ENCODE data around the gene IGF2.

IGF2 gene

GRCh38 chr11:2136952-2137201, 2.3 kb downstream of the IGF2 start:
- H3K4me3 ChIP-seq (ENCODE audit: low read depth, low read length): no peak overlapping the region
- DNase-seq (ENCODE audit: low read depth): no peak
- TF ChIP-seq POLR2A (IDR thresholded peaks at IDR 0.05; ENCODE audit: extremely low read depth, insufficient read length) (no peak), MYC (IDR thresholded peaks at IDR 0.05; ENCODE audit: low read depth, low read length) (no peak), CTCF (IDR thresholded peaks at IDR 0.05; ENCODE audit: low read depth, low read length) (no peak), MAX (IDR thresholded peaks at IDR 0.05; ENCODE audit: low read depth, low read length) (no peak)

GRCh38 chr11:2136209-2136951, 2.8 kb downstream of the IGF2 start:
- DNase-seq (ENCODE audit: low read depth): no peak
- no peak overlapping the region for H3K4me3 ChIP-seq (ENCODE audit: low read depth, low read length)
- no peak for TF ChIP-seq MYC (IDR thresholded peaks at IDR 0.05; ENCODE audit: low read depth, low read length)
- no peak for TF ChIP-seq POLR2A (IDR thresholded peaks at IDR 0.05; ENCODE audit: extremely low read depth, insufficient read length)
- no peak for TF ChIP-seq MAX (IDR thresholded peaks at IDR 0.05; ENCODE audit: low read depth, low read length)
- no peak for TF ChIP-seq CTCF (IDR thresholded peaks at IDR 0.05; ENCODE audit: low read depth, low read length)

GRCh38 chr11:2135648-2136201, 3.5 kb downstream of the IGF2 start:
- no peak overlapping the region for H3K4me3 ChIP-seq (ENCODE audit: low read depth, low read length)
- TF ChIP-seq MAX (IDR thresholded peaks at IDR 0.05; ENCODE audit: low read depth, low read length): no peak
- TF ChIP-seq POLR2A (IDR thresholded peaks at IDR 0.05; ENCODE audit: extremely low read depth, insufficient read length): no peak
- no peak for TF ChIP-seq MYC (IDR thresholded peaks at IDR 0.05; ENCODE audit: low read depth, low read length)
- TF ChIP-seq CTCF (IDR thresholded peaks at IDR 0.05; ENCODE audit: low read depth, low read length): no peak
- no peak for DNase-seq (ENCODE audit: low read depth)

- no peak overlapping the region for H3K4me3 ChIP-seq (ENCODE audit: low read depth, low read length)
- no peak for DNase-seq (ENCODE audit: low read depth)
- TF ChIP-seq POLR2A (IDR thresholded peaks at IDR 0.05; ENCODE audit: extremely low read depth, insufficient read length) (no peak), MAX (IDR thresholded peaks at IDR 0.05; ENCODE audit: low read depth, low read length) (no peak), MYC (IDR thresholded peaks at IDR 0.05; ENCODE audit: low read depth, low read length) (no peak), CTCF (IDR thresholded peaks at IDR 0.05; ENCODE audit: low read depth, low read length) (no peak)
Measured at GRCh38 chr11:2135018-2135569, 4.1 kb downstream of the IGF2 start.

- H3K4me3 ChIP-seq (ENCODE audit: low read depth, low read length): no peak overlapping the region
- TF ChIP-seq MYC (IDR thresholded peaks at IDR 0.05; ENCODE audit: low read depth, low read length) (no peak), CTCF (IDR thresholded peaks at IDR 0.05; ENCODE audit: low read depth, low read length) (no peak), POLR2A (IDR thresholded peaks at IDR 0.05; ENCODE audit: extremely low read depth, insufficient read length) (no peak), MAX (IDR thresholded peaks at IDR 0.05; ENCODE audit: low read depth, low read length) (no peak)
- no peak for DNase-seq (ENCODE audit: low read depth)
Measured at GRCh38 chr11:2134022-2135010, 4.9 kb downstream of the IGF2 start.
